NCI-H2196 treated with DMSO at 0.1 percent for 48 hours (cell line): Measurements from ENCODE around the gene RADIL.
A peak's percentile ranks its signal among the peaks of the same experiment; 100 is the strongest.

ENCODE experiments used
- DNase-seq: peaks from one replicate; lab custom pipeline; 2025; ENCODE audit not compliant: unreplicated experiment; lab: John Stamatoyannopoulos, UW

Gene RADIL

DNA sequence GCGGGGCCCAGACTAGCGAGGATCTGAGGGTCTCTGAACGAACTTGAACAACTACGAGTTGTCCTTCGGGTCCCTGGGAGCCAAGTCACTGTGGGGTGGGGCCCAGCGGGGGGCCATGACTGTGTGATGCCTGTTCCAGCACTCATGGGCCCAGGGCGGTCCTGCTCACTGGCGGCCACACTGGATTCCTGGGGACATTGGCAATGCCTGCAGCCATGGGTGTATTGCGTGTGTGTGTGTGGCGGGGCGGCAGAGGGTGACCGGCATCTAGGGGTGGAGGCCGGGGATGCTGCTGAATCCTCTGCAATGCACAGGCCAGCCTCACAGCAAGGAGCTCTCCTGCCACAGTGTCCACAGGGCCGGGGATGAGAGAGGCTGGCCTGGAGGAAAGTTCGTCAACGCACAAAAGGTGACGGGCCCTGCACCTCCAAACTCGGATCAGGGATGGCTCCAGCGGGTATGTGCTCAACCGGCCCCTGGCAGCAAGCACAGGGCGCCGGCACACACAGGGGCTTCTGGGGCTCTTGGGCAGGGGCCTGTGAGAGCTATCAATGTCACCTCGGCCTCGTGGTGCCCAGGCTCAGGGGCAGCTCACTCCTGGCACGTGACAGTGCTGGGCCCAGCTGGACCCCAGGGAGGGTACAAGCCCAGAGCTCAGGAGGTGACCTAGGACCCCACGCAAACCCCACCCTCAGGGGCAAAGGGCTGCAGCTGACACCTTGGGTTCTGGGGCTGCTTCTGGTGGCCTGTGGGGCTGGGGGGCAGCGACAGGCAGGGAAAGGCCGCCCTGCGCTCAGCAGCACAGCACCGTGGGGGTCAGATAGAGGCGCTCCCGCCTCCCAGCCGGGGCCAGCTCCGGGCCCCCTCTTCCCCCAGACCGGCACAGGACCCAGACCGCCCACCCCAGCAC, 49.6 kb downstream of the RADIL start:
- DNase-seq, result no peak

DNA sequence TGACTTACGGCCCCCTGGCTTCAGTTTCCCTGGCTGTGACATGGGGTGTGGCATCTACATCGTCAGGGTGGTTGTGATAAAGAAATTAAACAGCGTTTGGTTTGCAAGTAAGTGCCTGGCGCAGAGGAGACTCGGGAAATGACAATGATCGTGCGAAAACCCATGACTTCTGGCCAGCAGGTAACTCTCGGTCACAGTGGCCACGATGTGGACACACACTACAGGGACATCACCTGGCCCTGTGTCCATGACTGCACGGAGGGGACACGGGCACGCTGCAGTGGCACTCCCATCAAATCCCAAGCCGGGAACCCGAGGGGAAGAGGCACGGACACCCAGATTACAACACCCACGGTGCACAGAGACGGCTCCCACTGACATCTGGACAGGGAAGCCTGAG, 50.3 kb downstream of the RADIL start:
- no peak for DNase-seq

DNA sequence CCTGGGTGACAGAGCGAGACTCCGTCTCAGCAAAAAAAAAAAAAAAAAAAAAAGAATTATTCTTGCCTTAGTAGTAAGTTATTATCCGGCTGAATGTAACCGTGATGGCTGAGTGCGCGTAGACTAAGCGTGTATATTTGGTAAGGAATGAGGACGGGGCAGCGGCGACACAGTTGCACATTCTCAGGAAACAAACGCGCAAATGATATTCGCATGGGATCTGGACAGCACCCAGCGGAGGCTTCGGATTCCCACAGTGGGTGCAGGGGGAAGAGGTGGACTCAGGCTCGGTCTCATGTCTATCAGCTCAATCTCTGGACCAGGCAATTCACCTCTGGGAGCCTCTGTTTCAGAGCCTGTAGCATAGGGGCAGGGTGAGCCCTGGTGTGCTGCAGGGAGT, 50.8 kb downstream of the RADIL start:
- no peak for DNase-seq

DNA sequence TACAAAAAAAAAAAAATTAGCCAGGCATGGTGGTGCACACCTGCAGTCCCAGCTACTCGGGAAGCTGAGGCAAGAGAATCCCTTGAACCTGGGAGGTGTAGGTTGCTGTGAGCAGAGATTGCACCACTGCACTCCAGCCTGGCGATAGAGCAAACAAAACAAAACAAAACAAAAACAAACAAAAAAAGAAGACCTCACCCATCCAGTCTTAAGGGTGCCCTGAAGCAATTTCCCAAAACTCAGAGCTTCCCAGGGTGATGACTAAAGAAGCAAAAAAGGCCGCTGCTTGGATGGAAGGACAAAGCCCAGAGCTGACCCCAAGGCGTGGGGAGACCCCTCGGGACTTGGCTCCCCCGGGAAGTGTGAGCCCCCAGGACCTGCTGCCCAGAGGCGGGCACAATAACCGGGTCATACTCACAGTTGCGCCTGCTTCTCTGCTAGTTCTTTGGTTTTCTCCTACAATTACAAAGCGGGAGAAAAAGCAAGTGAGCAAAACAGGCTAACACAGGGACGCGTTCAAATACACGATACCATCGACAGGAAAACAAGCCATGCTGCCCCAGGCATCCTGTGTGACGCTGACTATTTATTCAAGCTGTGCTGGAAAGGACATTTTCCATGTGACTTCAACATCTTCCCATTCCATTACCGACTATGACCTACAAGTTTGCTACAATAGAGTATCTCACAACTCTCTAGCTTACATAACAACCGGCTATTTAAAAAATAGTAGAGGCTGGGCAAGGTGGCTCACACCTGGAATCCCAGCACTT, 51.6 kb downstream of the RADIL start:
- no peak for DNase-seq

DNA sequence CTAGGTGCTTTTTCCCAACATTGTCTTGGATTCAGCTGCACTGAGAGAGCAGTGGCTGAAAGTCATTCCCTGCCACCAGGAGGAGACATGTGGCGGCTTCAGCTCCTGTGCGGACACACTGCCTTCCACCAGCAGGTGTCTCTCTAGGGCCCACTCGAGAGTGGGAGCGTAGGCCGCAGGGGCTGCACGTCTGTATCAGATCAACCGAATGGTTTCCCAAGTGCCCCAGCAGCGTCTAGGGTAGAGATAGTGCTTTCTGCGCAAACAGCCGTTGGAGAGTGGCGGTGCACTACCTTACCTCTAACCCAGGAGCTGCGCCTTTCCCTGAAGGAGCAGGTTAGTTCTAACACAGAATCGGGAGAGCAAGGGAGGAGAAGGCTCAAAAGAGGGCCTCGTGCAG, 53.3 kb downstream of the RADIL start:
- DNase-seq, result peak; percentile 4

DNA sequence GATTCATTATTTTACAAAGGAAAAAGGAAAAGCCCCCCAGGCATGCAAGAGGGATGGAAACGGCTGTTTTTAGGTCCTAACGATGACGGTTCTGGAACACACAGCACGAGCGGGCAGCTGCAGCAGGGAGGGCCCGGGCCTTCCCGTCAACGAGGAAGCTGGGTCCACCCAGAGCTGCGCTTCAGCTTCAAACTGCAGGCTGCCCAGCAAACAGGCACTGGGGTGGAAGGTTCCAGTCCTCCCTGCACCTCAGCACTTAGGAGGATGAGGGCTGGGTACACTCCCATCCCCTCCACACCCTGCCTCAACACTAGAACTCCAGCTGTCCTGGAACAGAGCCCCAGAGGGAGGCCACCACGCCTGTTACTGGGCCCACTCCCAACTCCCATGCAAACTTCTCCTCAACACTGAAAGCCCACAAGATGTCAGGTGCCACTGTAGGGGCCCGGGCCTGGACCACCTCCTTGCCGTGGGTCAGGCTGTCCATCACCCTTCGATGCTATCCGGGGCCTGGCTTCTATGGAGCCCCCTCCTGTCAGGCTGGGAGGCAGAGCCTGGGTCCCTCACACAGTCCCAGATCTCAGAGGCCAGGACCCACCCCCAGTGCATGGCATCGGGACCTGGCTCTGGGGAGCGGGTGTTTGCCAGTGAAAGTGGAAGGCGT, 54.7 kb downstream of the RADIL start:
- no peak for DNase-seq

DNA sequence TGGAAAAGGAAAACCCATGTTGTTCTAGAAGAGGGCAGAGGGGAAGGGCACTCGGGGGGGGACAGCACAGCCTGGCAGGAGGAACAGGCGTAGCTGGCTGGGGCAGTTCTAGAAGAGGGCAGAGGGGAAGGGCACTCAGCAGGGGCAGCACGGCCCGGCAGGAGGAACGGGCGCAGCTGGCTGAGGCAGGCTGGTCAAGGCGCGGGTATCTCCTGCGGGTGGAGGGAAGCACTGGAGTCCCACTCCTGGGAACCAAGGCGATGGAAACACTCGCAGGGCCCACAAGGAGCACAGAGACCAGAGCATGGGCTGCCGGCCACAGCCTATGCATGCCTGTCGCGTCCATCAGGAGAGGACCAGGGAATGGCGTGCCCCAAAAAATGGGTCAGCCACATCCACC, 58.4 kb downstream of the RADIL start:
- DNase-seq, result no peak

DNA sequence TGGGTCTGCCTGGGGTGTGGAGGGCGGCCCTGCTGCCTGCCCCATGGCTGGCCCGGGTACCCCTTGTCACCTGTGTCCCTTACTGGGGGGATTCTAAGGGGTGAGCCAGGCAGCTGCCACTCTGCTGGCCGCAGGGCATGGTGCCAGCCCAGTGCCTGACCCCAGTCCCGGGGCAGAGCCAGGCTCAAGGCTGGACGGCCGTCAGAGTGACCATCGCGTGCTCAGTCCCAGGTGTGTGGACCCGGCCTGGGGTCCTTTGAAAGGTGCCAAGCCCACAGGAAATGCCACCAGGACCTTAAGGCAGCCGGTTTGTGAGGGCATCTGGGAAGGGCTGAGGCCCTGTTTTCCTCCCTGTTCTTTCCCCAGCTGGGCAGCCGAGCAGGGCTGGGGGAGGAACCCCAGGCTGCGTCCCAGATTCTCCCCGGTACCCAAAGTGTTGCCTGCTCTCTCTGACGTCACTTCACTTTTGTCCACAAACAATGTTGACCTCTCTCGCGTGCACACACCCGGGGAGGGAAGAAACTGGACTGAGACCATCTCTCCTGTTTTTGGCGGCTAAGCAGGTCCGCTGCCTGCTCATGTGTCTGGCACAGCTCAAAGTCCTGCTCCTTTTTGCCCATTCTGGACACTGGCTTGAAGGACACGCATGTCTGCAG, 59.3 kb downstream of the RADIL start:
- DNase-seq, result no peak

DNA sequence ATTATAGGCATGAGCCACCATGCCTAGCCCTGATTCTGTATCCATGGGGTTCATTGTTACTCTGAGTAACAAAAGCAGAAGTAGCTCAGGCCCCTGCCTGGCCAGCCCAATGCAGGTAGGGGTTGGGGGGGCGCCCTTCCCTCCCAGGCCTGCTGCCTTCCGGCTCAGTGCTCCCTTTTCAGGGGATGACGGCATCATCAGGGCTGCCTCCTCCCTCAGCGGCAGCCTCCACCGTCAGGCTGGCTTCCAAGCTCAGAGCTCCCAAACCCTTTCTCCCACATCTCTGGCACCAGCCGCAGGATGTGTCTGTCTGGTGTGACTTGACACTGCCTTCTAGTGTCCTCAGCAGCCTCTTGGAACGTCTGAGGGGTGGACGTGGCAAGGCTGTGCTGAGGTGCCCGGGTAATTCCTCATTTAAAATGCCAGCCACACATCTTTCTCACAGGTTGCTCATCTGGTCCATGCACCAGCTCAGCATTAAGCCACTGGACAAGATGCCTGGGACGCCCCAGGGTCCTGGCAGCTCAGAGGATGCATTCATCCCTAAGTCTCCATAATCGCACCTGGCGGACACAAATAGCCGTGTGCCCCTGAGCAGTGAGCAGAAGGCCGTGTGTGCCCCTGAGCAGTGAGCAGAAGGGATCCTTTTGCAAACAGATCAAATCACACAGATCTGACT, 59.9 kb downstream of the RADIL start:
- DNase-seq, result no peak

DNA sequence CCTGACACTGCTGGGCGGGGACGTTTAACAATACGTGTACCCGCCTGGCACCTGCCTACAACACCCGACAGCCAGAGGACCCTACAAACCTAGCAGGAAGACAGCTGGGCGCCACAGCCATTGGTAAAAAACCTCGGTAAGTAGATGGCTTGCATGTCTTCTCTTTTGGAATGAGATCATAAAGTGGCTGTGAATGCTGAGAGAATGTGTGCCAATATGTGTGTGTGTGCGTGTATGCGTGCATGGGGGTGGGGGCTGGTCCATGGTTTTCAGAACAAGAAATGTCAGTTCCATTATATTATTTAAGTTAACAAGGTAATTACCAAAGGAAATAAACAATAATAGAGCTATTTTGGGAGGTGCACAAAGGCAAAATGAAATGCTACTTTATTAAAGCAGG, 60.8 kb downstream of the RADIL start:
- DNase-seq, result no peak

DNA sequence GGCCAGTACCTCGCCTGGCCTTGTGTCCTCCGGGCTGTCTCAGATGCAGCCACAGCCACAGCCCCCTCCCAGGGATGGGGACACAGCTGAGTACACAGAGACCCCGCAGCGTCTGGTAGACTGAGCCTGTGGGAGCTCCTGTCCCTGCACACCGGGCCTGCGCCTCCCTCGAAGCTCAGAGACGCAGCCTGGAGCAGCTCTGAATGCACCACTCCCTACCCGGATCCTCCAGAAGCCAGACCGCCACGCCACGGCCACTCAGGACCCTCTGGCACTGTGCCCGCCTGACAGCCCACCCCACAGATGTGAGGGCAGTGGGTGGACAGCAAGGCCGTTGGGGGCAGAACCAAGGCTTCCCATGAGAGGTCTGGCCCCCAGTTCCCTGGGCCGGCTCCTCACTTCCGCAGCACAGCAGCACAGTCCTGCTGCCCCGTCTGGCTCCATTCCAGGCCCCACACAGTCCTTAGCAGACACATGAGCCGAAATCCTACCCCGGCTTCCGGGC, 62.5 kb downstream of the RADIL start:
- DNase-seq, result no peak

DNA sequence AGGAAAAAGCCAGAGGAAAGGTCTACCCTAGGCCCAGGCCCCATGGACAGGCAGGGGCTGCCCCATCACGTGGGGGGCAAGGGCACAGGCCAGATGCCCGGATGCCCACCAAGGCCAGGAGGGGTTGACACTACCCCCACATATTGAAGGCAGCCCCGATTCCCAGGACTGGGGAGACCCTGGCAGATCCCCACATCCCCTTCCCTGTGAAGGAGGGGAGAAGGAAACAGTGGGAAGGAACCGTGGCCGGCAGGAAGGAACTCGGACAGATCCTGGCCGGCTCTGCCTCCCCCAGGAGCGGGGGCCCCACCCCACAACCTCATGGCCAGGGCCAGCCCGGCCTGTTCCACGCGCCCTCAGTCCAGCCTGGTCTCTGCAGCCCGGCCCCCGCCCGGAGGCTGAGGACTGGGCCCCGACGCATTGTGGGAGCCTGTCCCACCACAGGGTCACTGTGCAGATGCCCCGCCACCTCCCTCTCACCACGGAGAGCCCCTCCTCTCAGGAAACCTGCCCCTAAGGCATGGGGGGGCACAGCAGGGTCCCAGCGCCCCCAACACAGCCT, 63.0 kb downstream of the RADIL start:
- DNase-seq, result no peak

DNA sequence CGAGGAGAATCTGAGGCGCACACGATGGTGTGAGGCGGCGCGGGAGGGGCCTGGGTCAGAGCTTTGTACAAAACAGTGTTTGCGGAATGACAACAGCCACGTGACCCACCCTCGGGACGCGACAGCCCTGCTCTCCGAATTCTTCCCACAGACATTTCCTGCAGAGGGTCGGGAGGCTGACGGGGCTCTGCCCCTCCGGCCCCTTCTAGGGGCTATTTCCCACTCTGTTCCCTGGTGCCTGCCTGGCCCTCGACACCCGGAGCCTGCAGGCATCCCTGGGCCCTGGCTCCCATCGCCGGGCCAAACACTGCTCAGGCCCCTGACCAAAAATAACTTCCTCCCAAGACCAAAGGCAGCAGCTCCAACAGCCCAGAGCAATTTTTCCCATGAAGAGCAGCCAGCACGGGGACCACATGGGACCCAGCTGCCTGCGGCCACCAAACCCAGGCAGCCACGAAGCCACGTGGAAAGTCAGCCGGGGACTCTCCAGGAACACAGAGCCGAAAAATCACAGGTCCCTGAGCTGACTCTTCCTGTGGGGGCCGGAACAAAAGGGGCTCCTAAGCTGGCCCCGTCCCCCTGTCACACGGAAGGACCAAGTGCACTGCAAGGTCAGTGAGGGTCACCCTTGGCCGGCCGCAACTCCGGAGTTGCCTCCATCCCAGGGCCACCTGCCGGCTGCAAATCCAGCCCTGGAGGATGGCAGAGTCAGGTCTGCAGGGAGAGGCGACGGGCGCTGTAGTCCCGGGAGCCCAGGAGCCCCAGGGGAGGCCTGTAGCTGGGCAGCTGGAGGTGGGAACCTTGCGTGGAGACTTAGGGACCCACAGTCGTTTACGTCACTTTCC, 63.7 kb downstream of the RADIL start:
- no peak for DNase-seq

DNA sequence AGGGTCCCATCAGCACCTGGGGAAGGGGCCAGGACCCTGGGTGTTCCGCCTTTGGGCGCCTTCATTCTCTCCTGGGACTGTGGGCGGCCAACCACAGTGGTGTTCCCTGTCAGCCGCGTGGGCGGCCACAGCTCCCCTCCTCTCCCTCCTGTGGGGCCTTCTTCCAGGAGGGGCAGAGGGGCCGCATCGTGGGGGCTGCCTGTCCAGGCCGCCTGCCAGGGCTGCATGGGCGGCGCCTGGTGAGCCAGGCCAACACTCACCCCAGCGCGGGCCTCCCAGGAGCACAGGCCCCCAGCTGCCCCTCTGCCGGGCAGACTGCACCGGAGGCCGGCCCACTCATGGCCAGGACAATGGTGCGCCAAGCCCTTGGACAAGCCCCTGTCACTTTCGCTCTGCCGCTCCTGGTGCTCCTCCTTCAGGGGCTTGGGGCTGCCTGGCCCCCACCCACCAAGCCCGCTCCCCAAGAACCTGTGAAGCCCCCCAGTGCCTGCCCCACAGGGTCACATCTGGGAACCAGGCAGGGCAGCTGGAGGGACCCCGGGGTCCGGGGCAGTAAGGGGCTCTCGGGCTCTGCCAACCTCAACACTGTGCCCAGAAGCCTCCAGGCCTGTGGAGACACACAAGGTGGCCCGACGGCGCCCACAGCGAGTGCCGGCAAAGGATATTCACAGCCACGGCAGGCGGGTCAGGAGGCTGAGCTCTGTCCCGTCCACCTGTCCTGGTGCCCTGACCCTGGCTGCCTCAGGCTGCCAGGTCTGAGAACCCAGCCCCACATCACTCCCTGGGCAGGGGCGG, 65.3 kb downstream of the RADIL start:
- no peak for DNase-seq

DNA sequence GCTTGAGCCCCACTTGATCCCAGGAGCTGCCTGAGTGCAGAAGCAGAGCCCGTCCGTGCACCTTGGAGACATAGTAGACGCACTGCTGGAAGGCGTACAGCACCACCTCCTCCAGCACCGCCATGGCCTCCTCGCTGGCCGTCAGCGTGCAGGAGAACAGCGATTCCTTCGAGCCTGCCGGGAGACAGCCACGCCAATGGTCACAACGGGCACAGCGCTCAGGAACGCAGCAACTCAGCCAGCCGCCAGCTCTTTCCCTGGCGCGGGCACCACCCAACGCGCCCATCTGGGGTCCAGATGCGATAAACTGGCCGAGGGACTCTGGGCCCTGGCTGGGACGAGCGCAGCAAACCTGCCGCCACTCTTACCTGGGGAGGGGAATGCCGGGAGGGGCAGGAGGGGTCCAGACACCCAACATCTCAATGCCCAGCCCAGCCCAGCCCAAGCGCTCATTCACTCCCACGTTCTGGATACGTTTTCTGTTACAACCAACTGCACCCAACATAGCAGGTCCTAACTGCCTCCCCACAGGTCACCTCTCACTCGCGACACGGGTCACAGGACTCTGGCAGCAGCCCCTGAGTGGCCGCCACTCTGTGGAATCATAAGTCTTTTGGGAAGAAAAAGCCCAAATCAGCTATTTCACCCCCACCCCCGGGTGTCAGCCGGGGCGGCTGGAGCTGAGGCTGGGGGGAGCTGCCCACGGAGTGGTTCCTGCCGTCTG, 66.2 kb downstream of the RADIL start:
- DNase-seq, result no peak

DNA sequence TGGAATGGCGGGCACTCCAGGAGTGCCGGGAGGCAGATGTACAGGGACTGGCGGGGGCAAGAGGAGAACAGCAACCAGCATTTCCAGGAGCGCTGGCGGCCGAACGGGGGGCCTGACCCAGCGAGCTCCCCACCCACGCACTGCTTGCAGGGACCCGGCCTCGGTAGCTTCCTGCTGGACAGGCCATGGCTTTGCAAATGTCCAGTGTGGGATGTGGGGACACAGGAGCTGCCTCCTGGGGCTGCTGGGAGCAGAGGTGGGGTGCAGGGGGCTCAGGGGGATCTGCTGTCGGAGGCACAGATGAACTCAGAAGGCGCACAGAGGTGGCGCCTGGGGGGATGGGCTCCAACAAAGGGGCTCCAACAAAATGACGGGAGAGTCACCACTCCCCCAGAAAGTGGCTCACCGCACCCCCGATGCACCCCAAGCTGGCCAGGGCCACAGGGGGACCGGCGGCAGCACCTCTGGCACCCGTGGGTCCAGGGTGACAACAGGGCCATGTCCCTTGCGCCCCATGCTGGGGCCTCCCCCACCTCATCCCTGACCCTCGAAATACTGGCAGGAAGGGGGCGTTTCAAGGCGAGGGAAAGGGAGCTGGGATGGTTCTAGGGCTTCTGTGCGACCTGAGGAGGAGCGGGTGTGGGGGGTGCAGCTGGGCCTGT, 67.0 kb downstream of the RADIL start:
- DNase-seq, result no peak
